SK-N-SH treated with all-trans-retinoic acid at 6 μM for 48 hours (cell line): ENCODE measurements around the gene GNG2.

Experiments
- OSR1 ChIP-seq: fragments of 250-450 bp; sonication (Bioruptor Pico); IDR thresholded peaks from 2 replicates; pipeline ENCODE4 v1.8.0; 2022; ENCODE audit warnings: moderate library complexity, mild to moderate bottlenecking, inconsistent platforms
- RARB ChIP-seq: fragments of 250-450 bp; sonication (Bioruptor Pico); IDR thresholded peaks from 2 replicates; pipeline ENCODE4 v1.8.0; 2021; ENCODE audit warnings: mild to moderate bottlenecking, moderate library complexity
- TF ChIP-seq, protein P1 (sequence below): fragments of 250-450 bp; sonication (Bioruptor Pico); IDR thresholded peaks from 2 replicates; pipeline ENCODE4 v1.8.0; 2021; ENCODE audit warnings: low read depth, mild to moderate bottlenecking, moderate library complexity, borderline replicate concordance

GRCh38 chr14:51865953-51866747, 5.7 kb downstream of the GNG2 start:
- TF ChIP-seq OSR1 (CRISPR knock-in tag) (no peak), RARB (CRISPR knock-in tag) (no peak)
- TF ChIP-seq, protein P1, sequence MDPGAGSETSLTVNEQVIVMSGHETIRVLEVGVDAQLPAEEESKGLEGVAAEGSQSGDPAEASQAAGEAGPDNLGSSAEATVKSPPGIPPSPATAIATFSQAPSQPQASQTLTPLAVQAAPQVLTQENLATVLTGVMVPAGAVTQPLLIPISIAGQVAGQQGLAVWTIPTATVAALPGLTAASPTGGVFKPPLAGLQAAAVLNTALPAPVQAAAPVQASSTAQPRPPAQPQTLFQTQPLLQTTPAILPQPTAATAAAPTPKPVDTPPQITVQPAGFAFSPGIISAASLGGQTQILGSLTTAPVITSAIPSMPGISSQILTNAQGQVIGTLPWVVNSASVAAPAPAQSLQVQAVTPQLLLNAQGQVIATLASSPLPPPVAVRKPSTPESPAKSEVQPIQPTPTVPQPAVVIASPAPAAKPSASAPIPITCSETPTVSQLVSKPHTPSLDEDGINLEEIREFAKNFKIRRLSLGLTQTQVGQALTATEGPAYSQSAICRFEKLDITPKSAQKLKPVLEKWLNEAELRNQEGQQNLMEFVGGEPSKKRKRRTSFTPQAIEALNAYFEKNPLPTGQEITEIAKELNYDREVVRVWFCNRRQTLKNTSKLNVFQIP, result no peak
